Lower leg skin (tissue), 4 donors: Measurements from ENCODE around the gene PRDM11. TPM values are rescaled to one million over a fixed set of nuclear protein-coding genes. Genes with fewer than 3 reads are reported as not detected.

Experiments
- DNase-seq, 2 donors: peaks; one replicate each; pipeline ENCODE4 v3.0.0-alpha.2; 2019; ENCODE audit warnings: low spot score in 2 of 2
- H3K4me3 ChIP-seq: fragments of 200-600 bp; sonication (generic); 2 replicates; pipeline ENCODE4 v1.5.1; 2017; ENCODE audit warnings: mild to moderate bottlenecking, low read depth; ENCODE audit not compliant: poor library complexity, severe bottlenecking
- POLR2A ChIP-seq, 2 donors: fragments of 450-650 bp; IDR thresholded peaks; one replicate each; pipeline ENCODE4 v1.6.1; 2016 to 2017; ENCODE audit warnings: antibody characterized with exemption in 2 of 2, mild to moderate bottlenecking in 1 of 2, moderate library complexity in 1 of 2
- WGBS, 2 donors: methylation state at CpG; one replicate each; pipeline ENCODE4 v1.1.5; 2018; 5-methylcytosine and 5-hydroxymethylcytosine counted together
- intact Hi-C: fragments of 100-400 bp; cut with DNase I; formaldehyde crosslinking; loops from one replicate; pipeline ENCODE4 v1.15.0; 2023; ENCODE audit warnings: low total_unique reads
- total RNA-seq, 4 donors: library from RNA; depleted of rRNA; stranded (reverse); fragments of >200 nt; gene quantifications; one replicate each; pipeline ENCODE4 v1.1.0, GENCODE V29; 2016
- TF ChIP-seq, protein P1 (sequence below), 3 donors: fragments of 450-650 bp; IDR thresholded peaks; one replicate each; pipeline ENCODE4 v1.5.1; 2016; ENCODE audit warnings: antibody characterized with exemption in 3 of 3, mild to moderate bottlenecking in 3 of 3, moderate library complexity in 2 of 3

Gene PRDM11
- total RNA-seq, 4 donors from 2014 or later: 3.2 to 9.5 (median 6.6) TPM

DNA sequence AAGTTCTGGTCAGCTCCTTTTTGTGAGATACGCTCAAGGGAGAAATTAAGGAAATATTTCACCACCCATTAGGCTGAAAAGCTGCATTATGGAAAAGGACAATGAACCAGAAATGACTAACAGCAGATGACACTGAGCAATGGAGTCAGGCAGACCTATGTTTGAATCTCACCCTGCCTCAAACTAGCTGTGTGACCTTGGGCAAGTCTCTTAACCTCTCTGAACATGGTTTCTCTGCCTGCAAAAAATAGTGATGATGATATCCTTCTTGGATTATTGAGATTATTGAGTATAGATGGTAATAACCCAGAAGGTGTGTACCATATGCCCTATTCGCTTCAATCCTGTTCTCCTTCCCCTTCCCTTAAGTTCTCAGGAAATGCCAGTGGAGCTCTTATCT is 2.9 kb upstream of the PRDM11 start:
- TF ChIP-seq, protein P1, sequence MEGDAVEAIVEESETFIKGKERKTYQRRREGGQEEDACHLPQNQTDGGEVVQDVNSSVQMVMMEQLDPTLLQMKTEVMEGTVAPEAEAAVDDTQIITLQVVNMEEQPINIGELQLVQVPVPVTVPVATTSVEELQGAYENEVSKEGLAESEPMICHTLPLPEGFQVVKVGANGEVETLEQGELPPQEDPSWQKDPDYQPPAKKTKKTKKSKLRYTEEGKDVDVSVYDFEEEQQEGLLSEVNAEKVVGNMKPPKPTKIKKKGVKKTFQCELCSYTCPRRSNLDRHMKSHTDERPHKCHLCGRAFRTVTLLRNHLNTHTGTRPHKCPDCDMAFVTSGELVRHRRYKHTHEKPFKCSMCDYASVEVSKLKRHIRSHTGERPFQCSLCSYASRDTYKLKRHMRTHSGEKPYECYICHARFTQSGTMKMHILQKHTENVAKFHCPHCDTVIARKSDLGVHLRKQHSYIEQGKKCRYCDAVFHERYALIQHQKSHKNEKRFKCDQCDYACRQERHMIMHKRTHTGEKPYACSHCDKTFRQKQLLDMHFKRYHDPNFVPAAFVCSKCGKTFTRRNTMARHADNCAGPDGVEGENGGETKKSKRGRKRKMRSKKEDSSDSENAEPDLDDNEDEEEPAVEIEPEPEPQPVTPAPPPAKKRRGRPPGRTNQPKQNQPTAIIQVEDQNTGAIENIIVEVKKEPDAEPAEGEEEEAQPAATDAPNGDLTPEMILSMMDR (IDR thresholded peaks at IDR 0.05): no peak
- no peak for TF ChIP-seq POLR2A (IDR thresholded peaks at IDR 0.05)
- no peak for DNase-seq
- H3K4me3 ChIP-seq: no peak overlapping the region
- 95 to 98% methylated on average over 2 of the region's 2 CpGs for WGBS, 2 donors
- intact Hi-C loops: no loop called here

DNA sequence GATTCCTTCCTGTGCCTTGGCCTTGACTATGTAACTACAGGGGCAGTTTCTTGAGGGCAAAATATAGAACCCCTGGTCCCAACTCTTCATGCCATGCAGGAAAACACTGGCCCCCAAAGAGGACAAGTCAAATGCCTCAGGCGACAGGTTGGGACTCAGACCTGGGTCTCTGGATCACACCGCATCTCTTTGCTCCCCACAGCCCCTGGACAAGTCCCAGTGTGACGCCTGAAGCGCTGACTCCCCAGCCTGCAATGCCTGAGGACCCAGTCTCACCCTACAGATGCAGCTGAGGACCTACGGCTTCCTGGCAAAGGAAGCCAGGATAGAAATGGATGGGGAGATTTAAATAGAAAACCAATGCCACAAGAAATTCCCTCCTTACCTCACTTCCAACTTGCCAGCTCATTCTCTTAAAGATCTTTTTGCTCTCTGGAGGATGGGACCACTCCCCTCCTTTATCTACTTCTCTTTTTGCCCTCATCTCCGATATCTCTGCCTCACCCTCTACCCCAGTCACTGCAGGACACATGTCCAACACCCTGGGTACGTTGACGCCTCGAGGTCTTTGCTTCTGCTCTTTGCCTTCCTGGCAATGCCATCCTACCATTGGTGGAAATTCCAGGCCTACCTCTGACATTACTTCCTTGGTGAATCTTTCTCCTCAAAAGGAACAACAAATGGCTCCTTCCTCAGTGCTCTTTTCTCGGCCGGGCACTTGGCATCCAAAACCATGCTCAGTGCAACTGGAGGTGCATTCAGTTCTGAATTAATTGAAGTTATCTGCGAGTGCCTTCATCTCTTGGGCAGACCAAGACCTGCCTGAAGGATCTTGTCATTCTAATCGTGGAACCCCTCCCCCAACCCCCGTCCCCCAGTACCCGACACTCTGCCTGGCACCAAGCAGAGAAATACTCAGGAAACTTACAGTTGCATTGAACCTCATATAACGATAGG is 2.0 kb upstream of the PRDM11 start:
- intact Hi-C loops: no loop called here
- no peak for TF ChIP-seq POLR2A (IDR thresholded peaks at IDR 0.05)
- TF ChIP-seq, protein P1 (IDR thresholded peaks at IDR 0.05): no peak
- peak in 1 of 2 donors; percentile 74 for DNase-seq
- WGBS, 2 donors: 74 to 83% methylated on average over 16 of the region's 16 CpGs
- H3K4me3 ChIP-seq: no peak overlapping the region

DNA sequence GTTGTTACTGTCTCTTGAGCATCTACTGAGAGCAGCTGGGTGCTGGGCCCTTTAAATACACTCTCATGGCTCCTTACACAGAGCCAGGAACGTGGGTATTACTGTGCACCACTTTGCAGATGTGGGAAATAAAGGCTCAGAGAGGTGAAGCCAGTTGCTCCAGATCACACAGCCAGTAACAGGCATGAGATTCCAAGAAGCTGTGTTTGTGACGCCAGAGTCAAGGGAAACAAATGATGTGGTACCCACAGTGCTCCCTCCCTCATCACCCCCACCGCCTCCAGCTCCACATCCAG is 1.4 kb upstream of the PRDM11 start:
- no peak for DNase-seq
- H3K4me3 ChIP-seq: no peak overlapping the region
- no peak for TF ChIP-seq POLR2A (IDR thresholded peaks at IDR 0.05)
- TF ChIP-seq, protein P1 (IDR thresholded peaks at IDR 0.05): no peak
- intact Hi-C loops: no loop called here
- WGBS, 2 donors: 44 to 51% methylated on average over 3 of the region's 3 CpGs

GRCh38 chr11:45145379-45146071 is 914 bp upstream of the PRDM11 start:
- WGBS, 2 donors: 31 to 39% methylated on average over 23 of the region's 23 CpGs
- peak in 1 of 2 donors; percentile 86 for DNase-seq
- no peak for TF ChIP-seq POLR2A (IDR thresholded peaks at IDR 0.05)
- H3K4me3 ChIP-seq: no peak overlapping the region
- intact Hi-C loops: no loop called here

DNA sequence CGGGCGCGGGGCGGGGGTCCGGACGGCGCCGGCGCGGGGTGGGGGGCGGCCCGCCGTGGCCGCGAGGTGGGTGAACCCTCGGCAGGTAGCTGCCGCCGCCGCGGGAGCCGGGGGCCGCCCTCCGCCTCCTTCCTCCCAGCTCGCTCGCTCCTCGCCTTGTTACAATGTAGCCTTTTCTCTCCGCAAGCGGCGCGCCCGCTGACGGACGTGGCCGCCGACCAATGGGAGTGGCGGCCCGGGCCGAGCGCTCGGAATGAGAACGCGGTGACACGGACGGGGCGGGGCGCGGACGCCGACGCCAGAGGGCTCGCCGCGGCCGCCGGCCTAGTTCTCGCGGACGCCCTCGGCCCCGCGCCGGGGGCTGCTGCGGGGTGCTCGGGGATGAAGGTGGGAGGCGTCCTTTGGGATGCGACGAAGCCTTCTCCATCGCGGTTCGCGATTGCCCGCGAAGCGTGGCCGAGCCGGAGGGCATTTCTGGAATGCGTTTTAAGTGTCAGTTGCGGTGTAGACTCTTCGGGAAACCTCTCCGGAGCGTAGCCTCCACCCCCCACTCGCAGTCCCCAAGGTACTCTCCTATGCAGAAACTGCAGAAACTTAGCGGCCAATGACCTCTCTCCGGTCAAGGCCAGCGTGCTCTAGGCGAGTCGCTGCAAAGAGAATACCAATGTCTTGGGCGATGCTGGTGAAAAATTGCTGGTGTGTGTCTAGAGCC is 734 bp downstream of the PRDM11 start:
- DNase-seq: peak; percentile 93 to 99
- intact Hi-C loops: no loop called here
- 0% methylated on average over 16 to 26 of the region's 88 CpGs for WGBS, 2 donors
- H3K4me3 ChIP-seq: peak overlapping the region; percentile 36
- TF ChIP-seq, protein P1 (IDR thresholded peaks at IDR 0.05): no peak
- TF ChIP-seq POLR2A (IDR thresholded peaks at IDR 0.05): no peak
